Endothelial cell of umbilical vein (primary cell): ENCODE measurements around the gene OLFML2A. TPM values are rescaled to one million over a fixed set of nuclear protein-coding genes. Genes with fewer than 3 reads are reported as not detected.

ENCODE experiments used
- BruUV-seq: library from RNA; stranded (reverse); fragments of 400-500 nt; replicated peaks from 2 replicates; lab custom pipeline; 2021; lab: Mats Ljungman, UMichigan
- CTCF ChIA-PET: fragments of 300-600, 350-600 bp; sonication (Branson Sonifier 250); formaldehyde crosslinking; loops from one replicate; lab custom pipeline; 2021; ENCODE audit warnings: antibody characterized with exemption, inconsistent platforms; lab: Charles Lee
- POLR2A ChIA-PET: fragments of 300-600, 350-600 bp; sonication (Branson Sonifier 250); formaldehyde crosslinking; loops from one replicate; lab custom pipeline; 2021; ENCODE audit warnings: antibody characterized with exemption, inconsistent platforms; lab: Charles Lee
- DNase-seq: peaks from one replicate; pipeline ENCODE4 v3.0.0-alpha.2; 2011; ENCODE audit warnings: low read depth, low spot score
- FAIRE-seq: peaks from 2 replicates; lab custom pipeline; 2011; peaks lifted over from hg19 to GRCh38; lab: Jason Lieb, UNC
- H2AFZ ChIP-seq: 2 replicates; pipeline ENCODE4 v1.6.0; 2012; ENCODE audit warnings: low read depth, low read length, control low read depth, inconsistent platforms
- H3K27ac ChIP-seq: 2 replicates; pipeline ENCODE4 v1.5.1; 2011; ENCODE audit warnings: low read depth, mild to moderate bottlenecking, control low read depth, low read length, moderate library complexity; ENCODE audit not compliant: insufficient read depth
- H3K27me3 ChIP-seq, 2 experiments: 2 replicates each; pipeline versions ENCODE4 v1.6.0 to v1.6.1; 2011; ENCODE audit warnings: low read length in 2 of 2, mixed read lengths in 1 of 2; ENCODE audit not compliant: control insufficient read depth in 2 of 2, insufficient read depth in 2 of 2
- H3K36me3 ChIP-seq, 2 experiments: 2 replicates in 1 of 2; 3 replicates in 1 of 2; pipeline ENCODE4 v1.5.1; 2011; ENCODE audit warnings: low read length in 2 of 2, mild to moderate bottlenecking in 1 of 2, moderate library complexity in 1 of 2; ENCODE audit not compliant: control insufficient read depth in 2 of 2, insufficient read depth in 2 of 2; ENCODE audit errors: extremely low read depth in 1 of 2
- H3K4me1 ChIP-seq: 3 replicates; pipeline ENCODE4 v1.5.1; 2011; ENCODE audit warnings: mild to moderate bottlenecking, low read length; ENCODE audit not compliant: control insufficient read depth, insufficient read depth; ENCODE audit errors: extremely low read depth
- H3K4me2 ChIP-seq: 2 replicates; pipeline ENCODE4 v1.6.1; 2011; ENCODE audit warnings: low read length, control low read depth, mixed read lengths; ENCODE audit not compliant: insufficient read depth
- H3K4me3 ChIP-seq, 3 experiments: fragments of 200-600 bp in 1 of 3; sonication (generic), shearing (Covaris generic) in 1 of 3; replicated peaks in 1 of 3; 2 replicates each; pipeline ENCODE4 v1.5.1; 2011 to 2016; ENCODE audit warnings: control low read depth in 3 of 3, low read length in 3 of 3, mild to moderate bottlenecking in 2 of 3, inconsistent platforms in 1 of 3, low read depth in 1 of 3, moderate library complexity in 1 of 3; ENCODE audit not compliant: insufficient read depth in 1 of 3
- H3K79me2 ChIP-seq: 2 replicates; pipeline ENCODE4 v1.6.0; 2012; ENCODE audit warnings: low read length, inconsistent platforms; ENCODE audit not compliant: control insufficient read depth, insufficient read depth
- H3K9ac ChIP-seq: replicated peaks from 2 replicates; pipeline ENCODE3; 2011; ENCODE audit warnings: low read length, control low read depth; ENCODE audit not compliant: insufficient read depth; ENCODE audit errors: extremely low read depth
- H3K9me1 ChIP-seq: replicated peaks from 3 replicates; pipeline ENCODE4 v1.6.0; 2011; ENCODE audit warnings: mild to moderate bottlenecking, low read length; ENCODE audit not compliant: control insufficient read depth, insufficient read depth; ENCODE audit errors: extremely low read depth
- H3K9me3 ChIP-seq: replicated peaks from 2 replicates; pipeline ENCODE4 v1.5.1; 2012; ENCODE audit warnings: low read length, inconsistent platforms; ENCODE audit not compliant: control insufficient read depth, insufficient read depth
- H4K20me1 ChIP-seq: replicated peaks from 2 replicates; pipeline ENCODE3; 2011; ENCODE audit warnings: mild to moderate bottlenecking, low read length; ENCODE audit not compliant: control insufficient read depth, insufficient read depth; ENCODE audit errors: extremely low read depth
- GATA2 ChIP-seq: IDR thresholded peaks from 2 replicates; pipeline ENCODE4 v1.7.0; 2011; ENCODE audit warnings: low read depth, mild to moderate bottlenecking, moderate library complexity, mixed read lengths, low read length; ENCODE audit not compliant: insufficient read length, insufficient read depth
- JUN ChIP-seq: IDR thresholded peaks from 2 replicates; pipeline ENCODE4 v1.6.1; 2011; ENCODE audit warnings: borderline replicate concordance, low read depth; ENCODE audit not compliant: insufficient read length, insufficient read depth
- POLR2A ChIP-seq: IDR thresholded peaks from 2 replicates; pipeline ENCODE4 v1.6.1; 2012; ENCODE audit warnings: low read depth, mild to moderate bottlenecking, control low read depth, low read length
- POLR2AphosphoS5 ChIP-seq: IDR thresholded peaks from 2 replicates; pipeline ENCODE4 v1.6.1; 2012; ENCODE audit warnings: low read depth, mild to moderate bottlenecking, control low read depth, low read length, moderate library complexity; ENCODE audit not compliant: insufficient read depth
- dilution Hi-C: fragments of 300-500 bp; cut with MboI; formaldehyde crosslinking; loops from one replicate; pipeline ENCODE4 v1.15.0; 2019; ENCODE audit warnings: low sequenced_read_pairs; ENCODE audit not compliant: extremely low pct_ligation_motif_present
- intact Hi-C: fragments of 100-400 bp; cut with micrococcal nuclease; formaldehyde crosslinking; loops from one replicate; pipeline ENCODE4 v1.10.0; 2022
- polyA plus RNA-seq, 4 experiments: library from polyadenylated mRNA; depleted of rRNA in 3 of 4; stranded (reverse) in 3 of 4; unstranded in 1 of 4; fragments of >200 nt; gene quantifications; 2 replicates each; pipeline versions ENCODE4 v1.2.1 to v1.2.3, GENCODE V29; 2011 to 2012; ENCODE audit warnings: missing spikeins in 1 of 4
- total RNA-seq: library from RNA; stranded (reverse); gene quantifications from 2 replicates; pipeline ENCODE4 v1.2.3, GENCODE V29; 2021
- TF ChIP-seq, protein P1 (sequence below): IDR thresholded peaks from 2 replicates; pipeline ENCODE4 v1.6.1; 2011; ENCODE audit not compliant: insufficient read depth, insufficient read length
- TF ChIP-seq, protein P2 (sequence below), 2 donors: IDR thresholded peaks; 1 replicate in 1 of 2; 2 replicates in 1 of 2; pipeline ENCODE4 v1.5.1; 2011; ENCODE audit warnings: low read length in 2 of 2, mild to moderate bottlenecking in 2 of 2, moderate library complexity in 2 of 2, control low read depth in 1 of 2, inconsistent platforms in 1 of 2, low read depth in 1 of 2; ENCODE audit not compliant: insufficient read depth in 1 of 2; ENCODE audit errors: extremely low read depth in 1 of 2

Gene OLFML2A
- total and polyA plus RNA-seq, 2 donors (not counting 3 experiments of a cell fraction or from before 2014, with no cell fraction given) = 0.92 to 1.1 TPM

DNA sequence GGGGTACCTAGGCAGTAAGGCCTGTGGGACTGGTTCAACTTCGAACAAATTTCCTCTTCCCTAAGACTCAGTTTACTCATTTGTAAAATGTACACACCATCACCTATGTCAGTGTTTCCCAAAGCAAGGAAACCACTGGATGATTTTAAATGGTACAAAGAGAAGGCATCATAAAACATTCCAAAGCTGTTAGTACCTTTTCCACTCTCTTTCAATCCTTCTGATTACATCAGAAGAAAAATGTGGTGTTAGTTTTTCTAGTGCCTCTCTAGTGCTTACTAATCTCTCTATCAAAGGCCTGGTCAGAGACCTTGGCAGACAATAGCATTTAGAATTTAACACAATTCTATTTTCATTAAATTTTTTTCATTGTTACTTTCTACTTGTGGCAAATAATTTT is 24.0 kb upstream of the OLFML2A start:
- no peak overlapping the region for H3K4me3 ChIP-seq
- H3K36me3 ChIP-seq = no peaks in the 10 kb centered on the region
- POLR2A ChIA-PET = no interaction called here
- no peaks in the 10 kb centered on the region for H3K9me3 ChIP-seq
- H3K27me3 ChIP-seq = peaks cover 22 to 40% of the 10 kb centered on the region in 2 experiments
- intact Hi-C loops = no loop called here
- no TSS peak for BruUV-seq
- H3K9me1 ChIP-seq = no peaks in the 10 kb centered on the region
- no peak for DNase-seq
- H3K4me1 ChIP-seq = no peaks in the 10 kb centered on the region
- H3K9ac ChIP-seq = no peak overlapping the region
- no peaks in the 10 kb centered on the region for H3K79me2 ChIP-seq
- H3K27ac ChIP-seq = no peak overlapping the region
- FAIRE-seq = no peak
- TF ChIP-seq JUN (no peak), GATA2 (no peak), POLR2A (no peak), POLR2AphosphoS5 (no peak)
- TF ChIP-seq, protein P1, sequence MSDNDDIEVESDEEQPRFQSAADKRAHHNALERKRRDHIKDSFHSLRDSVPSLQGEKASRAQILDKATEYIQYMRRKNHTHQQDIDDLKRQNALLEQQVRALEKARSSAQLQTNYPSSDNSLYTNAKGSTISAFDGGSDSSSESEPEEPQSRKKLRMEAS = no peak
- TF ChIP-seq, protein P2, sequence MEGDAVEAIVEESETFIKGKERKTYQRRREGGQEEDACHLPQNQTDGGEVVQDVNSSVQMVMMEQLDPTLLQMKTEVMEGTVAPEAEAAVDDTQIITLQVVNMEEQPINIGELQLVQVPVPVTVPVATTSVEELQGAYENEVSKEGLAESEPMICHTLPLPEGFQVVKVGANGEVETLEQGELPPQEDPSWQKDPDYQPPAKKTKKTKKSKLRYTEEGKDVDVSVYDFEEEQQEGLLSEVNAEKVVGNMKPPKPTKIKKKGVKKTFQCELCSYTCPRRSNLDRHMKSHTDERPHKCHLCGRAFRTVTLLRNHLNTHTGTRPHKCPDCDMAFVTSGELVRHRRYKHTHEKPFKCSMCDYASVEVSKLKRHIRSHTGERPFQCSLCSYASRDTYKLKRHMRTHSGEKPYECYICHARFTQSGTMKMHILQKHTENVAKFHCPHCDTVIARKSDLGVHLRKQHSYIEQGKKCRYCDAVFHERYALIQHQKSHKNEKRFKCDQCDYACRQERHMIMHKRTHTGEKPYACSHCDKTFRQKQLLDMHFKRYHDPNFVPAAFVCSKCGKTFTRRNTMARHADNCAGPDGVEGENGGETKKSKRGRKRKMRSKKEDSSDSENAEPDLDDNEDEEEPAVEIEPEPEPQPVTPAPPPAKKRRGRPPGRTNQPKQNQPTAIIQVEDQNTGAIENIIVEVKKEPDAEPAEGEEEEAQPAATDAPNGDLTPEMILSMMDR (IDR thresholded peaks at IDR 0.05; ENCODE audit: extremely low read depth in 1 of 2, insufficient read depth in 1 of 2, low read depth in 1 of 2, low read length in 2 of 2) = no peak
- CTCF ChIA-PET = interaction anchor here (0.7 to 5.0 kb wide), 6 partner anchors 9 to 136 kb away, joined by 3 to 49 read pairs (median 6); no protein-coding TSS in a partner anchor
- H3K4me2 ChIP-seq = no peak overlapping the region
- no peaks in the 10 kb centered on the region for H4K20me1 ChIP-seq
- dilution Hi-C loops = no loop called here
- H2AFZ ChIP-seq = no peak overlapping the region
